ENCODE results near the gene AIP. TPM values are rescaled to one million over a fixed set of nuclear protein-coding genes. Genes with fewer than 3 reads are reported as not detected.
A peak's percentile ranks its signal among the peaks of the same experiment; 100 is the strongest.
"Not testable (repeated sequence)": the region's sequence is repeated elsewhere in the genome, so short reads cannot be mapped to it uniquely, and the experiment has no call there.

Gene AIP
- total RNA-seq, 1 donor from 2014 or later, result 58.8 TPM

- H3K4me3 Mint-ChIP-seq (ENCODE audit: unreplicated experiment), result peak overlapping the region; percentile 83
- no peaks in the 10 kb centered on the region for H3K36me3 Mint-ChIP-seq (ENCODE audit: low read depth)
- TF ChIP-seq CTCF (IDR thresholded peaks at IDR 0.05), result no peak
- peaks cover 37% of the 10 kb centered on the region for H3K4me1 Mint-ChIP-seq (ENCODE audit: low read depth)
- no peaks in the 10 kb centered on the region for H3K27me3 Mint-ChIP-seq (ENCODE audit: low read depth)
- DNase-seq (ENCODE audit: low spot score), result no peak
- H3K9me3 Mint-ChIP-seq (ENCODE audit: low read depth), result no peaks in the 10 kb centered on the region
- H3K27ac Mint-ChIP-seq (ENCODE audit: unreplicated experiment), result peak overlapping the region; percentile 98
Observed at GRCh38 chr11:67482275-67482826, 475 bp upstream of the AIP start.

- Mint-ChIP-seq H3K27me3 (ENCODE audit: low read depth) (no peaks in the 10 kb centered on the region), H3K4me1 (ENCODE audit: low read depth) (peaks cover 37% of the 10 kb centered on the region), H3K4me3 (ENCODE audit: unreplicated experiment) (peak overlapping the region; percentile 83), H3K27ac (ENCODE audit: unreplicated experiment) (no peak overlapping the region), H3K36me3 (ENCODE audit: low read depth) (peaks cover 3% of the 10 kb centered on the region), H3K9me3 (ENCODE audit: low read depth) (no peaks in the 10 kb centered on the region)
- TF ChIP-seq CTCF (IDR thresholded peaks at IDR 0.05), result no peak
- no peak for DNase-seq (ENCODE audit: low spot score)
Observed at GRCh38 chr11:67483831-67484665, 1.2 kb downstream of the AIP start.

GRCh38 chr11:67484847-67485311, 2.1 kb downstream of the AIP start:
- H3K4me1 Mint-ChIP-seq (ENCODE audit: low read depth), result peaks cover 37% of the 10 kb centered on the region
- H3K4me3 Mint-ChIP-seq (ENCODE audit: unreplicated experiment), result no peak overlapping the region
- peaks cover 7% of the 10 kb centered on the region for H3K36me3 Mint-ChIP-seq (ENCODE audit: low read depth)
- DNase-seq (ENCODE audit: low spot score), result no peak
- H3K9me3 Mint-ChIP-seq (ENCODE audit: low read depth), result no peaks in the 10 kb centered on the region
- no peaks in the 10 kb centered on the region for H3K27me3 Mint-ChIP-seq (ENCODE audit: low read depth)
- no peak for TF ChIP-seq CTCF (IDR thresholded peaks at IDR 0.05)
- H3K27ac Mint-ChIP-seq (ENCODE audit: unreplicated experiment), result peak overlapping the region; percentile 51

- H3K27ac Mint-ChIP-seq (ENCODE audit: unreplicated experiment); H3K9me3 Mint-ChIP-seq (ENCODE audit: low read depth); DNase-seq (ENCODE audit: low spot score): not testable (repeated sequence)
Observed at GRCh38 chr11:67485873-67486361, 3.1 kb downstream of the AIP start.

DNA sequence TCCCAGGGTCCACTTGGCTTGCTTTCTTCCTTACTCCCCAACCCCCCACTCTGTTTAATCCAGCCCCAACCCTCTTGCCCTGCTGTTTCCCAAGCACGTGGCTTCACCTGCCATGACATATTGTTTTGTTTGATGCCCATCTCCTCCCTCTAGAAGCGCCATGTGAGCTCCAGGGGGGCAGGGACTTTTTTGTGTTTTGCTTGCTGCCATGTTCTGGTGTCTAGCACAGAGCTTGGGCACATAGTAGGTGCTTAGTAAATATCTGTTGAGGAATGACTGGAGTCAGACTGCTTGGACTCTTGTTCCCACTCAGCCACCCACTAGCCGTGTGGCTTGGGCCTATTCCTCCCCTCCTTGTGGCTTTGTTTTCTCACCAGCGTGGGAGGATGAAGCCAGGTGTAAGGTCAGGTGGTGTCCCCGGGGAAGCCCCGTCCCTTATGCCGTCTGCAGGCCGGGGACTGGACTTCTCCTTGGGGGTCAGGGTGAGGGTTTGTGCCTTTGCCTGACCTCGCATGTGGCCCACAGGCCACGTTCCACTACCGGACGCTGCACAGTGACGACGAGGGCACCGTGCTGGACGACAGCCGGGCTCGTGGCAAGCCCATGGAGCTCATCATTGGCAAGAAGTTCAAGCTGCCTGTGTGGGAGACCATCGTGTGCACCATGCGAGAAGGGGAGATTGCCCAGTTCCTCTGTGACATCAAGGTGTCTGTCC, 3.8 kb downstream of the AIP start:
- H3K4me3 Mint-ChIP-seq (ENCODE audit: unreplicated experiment), result no peak overlapping the region
- peaks cover 37% of the 10 kb centered on the region for H3K4me1 Mint-ChIP-seq (ENCODE audit: low read depth)
- H3K27me3 Mint-ChIP-seq (ENCODE audit: low read depth), result no peaks in the 10 kb centered on the region
- DNase-seq (ENCODE audit: low spot score), result no peak
- no peaks in the 10 kb centered on the region for H3K9me3 Mint-ChIP-seq (ENCODE audit: low read depth)
- TF ChIP-seq CTCF (IDR thresholded peaks at IDR 0.05), result no peak
- H3K27ac Mint-ChIP-seq (ENCODE audit: unreplicated experiment), result no peak overlapping the region
- H3K36me3 Mint-ChIP-seq (ENCODE audit: low read depth), result peaks cover 9% of the 10 kb centered on the region

More at GRCh38 chr11:67485873-67486361, 3.1 kb downstream of the AIP start:
- not testable (repeated sequence) for H3K36me3 Mint-ChIP-seq (ENCODE audit: low read depth); H3K27me3 Mint-ChIP-seq (ENCODE audit: low read depth); H3K4me3 Mint-ChIP-seq (ENCODE audit: unreplicated experiment)
- H3K4me1 Mint-ChIP-seq (ENCODE audit: low read depth), result peaks cover 37% of the 10 kb centered on the region
